AML-193 (cell line): ENCODE data around the gene YWHAG.
"Not testable (repeated sequence)": the region's sequence is repeated elsewhere in the genome, so short reads cannot be mapped to it uniquely, and the experiment has no call there.

Experiments
- DNase-seq, 2 experiments: peaks; one replicate each; lab custom pipeline; 2025; lab: John Stamatoyannopoulos, UW

YWHAG gene

DNA sequence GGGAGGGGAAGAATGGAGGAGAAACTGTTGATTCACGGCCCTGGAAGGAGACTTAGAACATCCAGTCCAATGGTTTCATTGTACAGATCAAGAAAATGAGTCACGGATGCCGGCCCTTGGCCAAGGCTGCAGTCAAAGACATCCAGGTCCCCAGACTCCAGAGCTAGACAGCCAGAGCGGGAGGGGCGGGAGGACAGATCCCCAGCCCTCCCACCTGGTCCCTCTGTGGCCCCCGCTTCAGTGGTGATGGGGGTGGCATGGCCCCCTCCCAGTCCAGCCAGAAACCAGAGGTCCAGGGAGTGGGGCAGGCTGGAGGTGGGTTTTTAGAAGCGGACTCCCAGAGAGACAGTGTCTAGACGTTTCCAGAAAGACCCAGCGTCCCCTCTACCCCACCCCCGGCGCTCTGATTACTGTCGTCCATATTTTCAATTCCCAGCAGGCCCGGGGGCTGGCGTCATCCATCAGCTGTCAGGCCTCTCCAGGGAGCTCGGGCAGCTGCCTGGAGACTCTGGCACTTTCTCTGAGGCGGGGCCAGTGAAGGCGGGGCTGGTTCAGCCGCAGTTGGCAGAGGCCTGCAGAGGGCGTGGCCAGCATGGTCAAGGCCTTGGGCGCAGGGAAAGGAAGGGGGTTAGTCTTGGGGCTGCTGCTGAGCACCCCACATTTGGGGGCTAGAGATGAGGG, 64.3 kb downstream of the YWHAG start:
- DNase-seq = no peak

- no peak for DNase-seq
These were observed 65.3 kb downstream of the YWHAG start for GRCh38 chr7:76293407-76293901.

GRCh38 chr7:76292911-76293310, 65.9 kb downstream of the YWHAG start:
- not testable (repeated sequence) for DNase-seq

GRCh38 chr7:76292213-76292573, 66.6 kb downstream of the YWHAG start:
- DNase-seq = peak; percentile 66 to 77

DNA sequence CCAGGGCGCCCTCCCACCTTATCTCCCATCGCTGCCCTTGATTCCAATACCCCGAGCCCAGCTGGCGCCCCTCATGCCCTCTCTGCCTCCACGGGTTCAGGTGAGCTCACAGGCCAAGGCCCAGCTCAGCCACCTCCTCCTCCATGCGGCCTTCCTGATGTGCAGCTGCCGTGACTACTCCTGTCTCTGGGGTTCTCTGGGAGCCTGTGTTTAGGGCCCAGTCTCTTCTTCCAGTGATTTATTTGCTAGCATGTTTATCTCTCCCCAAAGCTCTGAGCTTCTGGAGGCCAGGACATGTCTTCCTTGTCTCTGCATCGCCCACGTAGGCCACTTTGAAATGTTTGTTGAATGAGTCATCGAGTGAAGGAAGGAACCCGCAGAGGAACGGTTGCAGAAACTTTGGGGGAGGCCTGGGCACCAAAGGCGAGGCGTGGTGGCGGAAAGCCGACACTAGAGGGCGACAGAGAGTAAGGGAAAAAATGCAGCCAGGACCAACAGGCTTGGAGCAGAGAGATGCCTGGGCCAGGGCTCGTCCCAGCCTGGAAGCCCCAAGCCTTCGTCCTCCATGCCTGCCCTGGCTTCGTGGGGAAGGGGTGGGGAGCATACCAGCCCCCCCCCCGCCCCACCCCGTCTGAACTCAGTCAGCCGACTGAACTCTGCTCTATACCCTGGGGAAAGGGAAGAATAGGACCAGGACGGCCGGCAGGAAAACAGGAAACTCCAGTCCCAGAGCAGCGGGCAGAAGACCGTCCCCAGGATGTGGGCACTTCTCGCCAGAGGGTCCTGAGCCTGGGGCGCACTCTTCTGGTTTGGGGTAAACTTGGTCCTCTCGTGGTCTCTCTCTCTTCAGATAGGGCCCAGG, 67.2 kb downstream of the YWHAG start:
- DNase-seq = peak; percentile 93 to 94

GRCh38 chr7:76290847-76291350, 67.9 kb downstream of the YWHAG start:
- DNase-seq = not testable (repeated sequence)

GRCh38 chr7:76286842-76287403, 71.9 kb downstream of the YWHAG start:
- no peak for DNase-seq

- no peak for DNase-seq
These were observed 73.0 kb downstream of the YWHAG start for GRCh38 chr7:76285604-76286374.

DNA sequence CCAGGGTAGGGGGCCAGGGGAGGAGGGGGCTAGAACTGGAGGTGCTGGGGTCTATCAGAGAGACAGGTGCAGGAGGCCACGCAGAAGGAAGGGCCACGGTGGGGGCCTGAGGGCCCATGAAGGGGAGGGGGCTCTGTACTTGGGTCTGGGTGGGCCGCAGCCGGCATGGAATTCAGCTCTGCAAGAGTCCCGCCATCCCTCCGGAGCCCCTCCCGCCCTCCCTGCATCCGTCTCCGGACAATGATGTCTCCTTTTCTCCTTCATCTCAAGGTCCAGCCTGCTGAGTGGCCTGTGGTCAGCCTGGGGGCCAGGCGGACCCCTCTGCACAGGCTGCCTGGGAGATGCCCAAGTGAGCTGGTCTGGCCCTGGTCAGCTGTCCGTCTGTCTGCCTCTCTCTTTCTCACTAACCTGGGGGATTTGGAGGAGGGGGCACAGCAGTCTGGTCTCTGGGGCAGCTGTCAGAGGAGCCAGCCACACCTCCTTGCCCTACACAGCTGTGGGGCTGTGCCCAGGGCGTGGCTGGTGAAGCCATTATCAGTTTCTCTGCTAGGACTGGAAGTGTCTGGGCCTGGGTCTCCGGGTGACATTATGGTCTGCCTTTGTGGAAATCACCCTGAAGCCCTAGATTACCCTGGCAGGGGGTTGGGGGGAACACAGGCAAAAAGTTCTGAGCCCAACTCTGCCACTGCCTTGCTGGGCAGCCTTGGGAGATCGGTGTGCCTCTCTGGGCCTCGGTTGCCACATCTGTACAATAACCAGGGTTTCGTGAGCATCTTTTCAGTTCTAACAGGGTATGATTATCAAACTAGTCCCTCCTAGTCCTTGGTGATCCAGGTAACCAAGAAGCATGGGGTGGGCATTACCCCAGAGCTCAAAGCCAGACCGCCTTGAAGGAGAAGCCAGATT, 75.3 kb downstream of the YWHAG start:
- no peak for DNase-seq

DNA sequence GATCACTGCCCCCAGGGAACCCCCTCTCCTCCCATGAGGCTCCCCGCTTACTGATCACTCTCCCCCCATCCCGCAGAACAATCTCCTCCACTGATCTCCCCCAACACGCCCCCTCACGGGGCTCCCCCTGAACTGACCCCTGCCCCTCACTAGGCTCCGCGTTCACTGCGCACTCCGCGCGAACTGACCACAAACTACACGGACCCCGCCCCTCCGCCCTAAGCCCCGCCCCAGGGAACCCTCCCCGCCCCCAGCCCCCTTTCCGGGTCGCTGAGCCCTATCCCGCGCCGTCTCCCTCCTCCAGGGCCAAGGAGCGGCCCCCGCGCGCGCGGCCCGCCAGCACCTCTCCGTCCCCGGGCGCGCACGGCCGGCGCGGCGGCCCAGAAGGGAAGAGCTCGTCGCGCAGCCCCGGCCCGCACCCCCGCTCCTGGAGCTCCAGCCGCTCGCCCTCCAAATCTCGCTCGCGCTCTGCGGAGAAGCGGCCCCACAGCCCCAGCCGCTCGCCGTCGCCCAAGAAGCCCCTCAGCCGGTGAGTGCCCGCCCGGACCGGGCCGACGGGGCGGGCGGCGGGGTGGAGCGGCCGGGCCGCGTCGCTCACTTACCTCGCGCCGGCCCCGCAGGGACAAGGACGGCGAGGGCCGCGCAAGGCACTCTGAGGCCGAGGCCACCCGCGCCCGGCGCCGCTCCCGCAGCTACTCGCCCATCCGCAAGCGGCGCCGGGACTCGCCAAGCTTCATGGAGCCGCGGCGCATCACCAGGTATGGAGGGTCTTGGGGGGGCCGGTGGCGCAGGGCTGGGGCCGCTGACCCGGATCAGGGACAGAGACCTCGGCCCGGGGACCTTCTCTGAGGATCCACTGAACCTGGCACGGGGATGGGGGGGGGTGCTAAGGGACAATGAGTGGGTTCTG, 76.2 kb downstream of the YWHAG start:
- DNase-seq = no peak

- DNase-seq = no peak
These were observed 77.0 kb downstream of the YWHAG start for GRCh38 chr7:76281706-76282343.

DNA sequence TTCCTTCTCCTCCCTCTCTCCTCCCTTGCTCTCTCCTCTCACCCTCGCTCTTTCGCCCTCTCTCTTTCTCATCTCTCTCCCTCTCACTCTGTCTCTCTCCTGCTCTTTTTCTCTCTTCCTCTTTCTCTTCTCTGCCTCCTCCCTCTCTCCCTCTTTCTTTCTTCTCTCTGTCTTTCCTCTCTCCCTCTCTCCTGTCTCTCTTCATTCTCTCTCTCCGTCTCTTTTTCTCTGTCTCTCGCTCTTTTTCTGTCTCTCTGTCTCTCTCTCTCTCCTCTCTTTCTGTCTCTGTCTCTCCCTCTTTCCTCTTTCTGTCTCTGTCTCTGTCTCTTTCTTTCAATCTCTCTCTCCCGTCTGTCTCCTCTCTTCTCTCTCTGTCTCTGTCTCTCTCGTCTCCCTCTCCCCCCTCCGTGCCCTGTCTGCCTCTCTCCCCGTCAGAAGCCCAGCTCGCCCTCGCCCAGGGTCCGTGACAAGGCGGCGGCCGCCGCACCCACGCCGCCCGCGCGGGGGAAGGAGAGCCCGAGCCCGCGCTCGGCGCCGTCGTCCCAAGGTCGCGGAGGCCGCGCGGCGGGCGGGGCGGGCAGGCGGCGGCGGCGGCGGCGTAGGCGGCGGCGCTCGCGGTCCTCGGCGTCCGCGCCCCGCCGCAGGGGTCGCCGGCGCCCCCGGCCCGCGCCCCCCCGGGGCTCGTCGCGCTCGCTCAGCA, 77.6 kb downstream of the YWHAG start:
- no peak for DNase-seq

DNA sequence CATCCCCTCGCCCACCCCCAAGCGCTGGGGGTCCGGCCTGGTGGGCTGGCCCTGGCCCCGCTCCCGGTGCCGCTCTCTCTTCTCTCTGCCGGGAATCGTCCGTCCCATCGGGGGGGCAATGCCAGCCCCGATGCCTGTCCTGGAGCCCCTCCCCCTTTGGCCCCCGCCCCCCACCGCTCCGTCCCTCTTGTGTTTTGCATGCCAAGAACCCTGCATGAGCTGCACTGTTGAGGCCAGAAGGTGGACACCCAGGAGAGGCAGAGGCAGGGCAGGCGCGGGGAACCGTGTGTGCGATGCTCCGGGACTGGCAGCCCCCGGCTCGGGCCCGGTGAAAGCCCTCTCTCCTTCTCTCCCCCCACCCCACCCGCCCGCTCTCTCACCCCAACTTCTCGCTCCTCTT, 78.4 kb downstream of the YWHAG start:
- no peak for DNase-seq

DNA sequence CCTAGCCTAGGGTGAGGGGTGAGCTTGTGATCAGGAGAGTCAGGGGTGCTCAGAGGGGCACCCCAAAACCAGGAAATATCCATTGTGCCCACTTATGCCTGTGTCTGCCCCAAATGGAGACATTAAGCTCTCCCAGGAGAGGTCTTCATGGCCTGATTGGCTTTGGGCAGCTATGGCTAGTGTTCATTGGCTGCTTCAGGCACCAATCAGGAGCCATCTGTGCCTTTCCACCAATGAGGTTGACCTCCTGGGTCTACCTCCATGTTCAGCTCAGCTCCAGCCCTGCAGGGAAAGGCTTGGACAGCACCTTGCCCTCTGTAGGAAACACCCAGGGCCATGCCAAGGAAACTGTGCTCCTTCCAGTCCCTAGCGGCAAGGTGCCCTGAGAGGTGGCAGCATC, 80.3 kb downstream of the YWHAG start:
- no peak for DNase-seq
